ENCODE data around the gene KAZALD1.

KAZALD1 gene

GRCh38 chr10:101031128-101031795 lies 30.5 kb upstream of the KAZALD1 start, which contains the start of the genes PDZD7 and SFXN3:
TSS of gene PDZD7 (minus strand) at chr10:101031129. CDS start at chr10:101030219, 910 bp downstream.
TSS of gene SFXN3 (plus strand) at chr10:101031234. CDS start at chr10:101034695, 3,461 bp downstream.
- under 1% methylated on average over 36 of the region's 38 CpGs for WGBS
- H3K9me3 ChIP-seq (ENCODE audit: control insufficient read depth, low read length) = no peaks in the 10 kb centered on the region
- peak within 1 kb of the TSS; percentile 79 for H2AFZ ChIP-seq (ENCODE audit: low read depth, low read length)
- peak within 1 kb of the TSS; percentile 86 for H2BK120ac ChIP-seq (ENCODE audit: low read depth, low read length)
- peak within 1 kb of the TSS in 1 of 2 experiments; percentile 56 for H3K14ac ChIP-seq (ENCODE audit: low read length in 2 of 2)
- H3K36me3 ChIP-seq (ENCODE audit: control insufficient read depth in 1 of 2, insufficient read depth in 2 of 2, low read depth in 1 of 2, low read length in 2 of 2) = peaks cover 18 to 19% of the 10 kb centered on the region in 2 experiments
- peak within 1 kb of the TSS; percentile 84 for H3K4me2 ChIP-seq (ENCODE audit: low read length, poor library complexity, severe bottlenecking)
- H3K4me1 ChIP-seq (ENCODE audit: control insufficient read depth, insufficient read depth, low read depth, low read length) = peaks cover 24% of the 10 kb centered on the region
- no peak within 1 kb of the TSS for H3K23ac ChIP-seq (ENCODE audit: low read length in 2 of 2)
- H2BK5ac ChIP-seq (ENCODE audit: low read depth, low read length, poor library complexity, severe bottlenecking) = no peak within 1 kb of the TSS
- H3K9ac ChIP-seq (ENCODE audit: low read length) = peak within 1 kb of the TSS; percentile 99
- H3K18ac ChIP-seq (ENCODE audit: low read depth in 1 of 2, low read length in 2 of 2) = peak within 1 kb of the TSS; percentile 87 to 99
- H3K4ac ChIP-seq (ENCODE audit: low read depth in 1 of 2, low read length in 2 of 2) = peak within 1 kb of the TSS; percentile 69 to 88
- peak within 1 kb of the TSS in 1 of 2 experiments; percentile 53 for H2BK12ac ChIP-seq (ENCODE audit: low read length in 2 of 2)
- peak within 1 kb of the TSS; percentile 38 for H2BK15ac ChIP-seq (ENCODE audit: low read depth, poor library complexity, severe bottlenecking)
- H3K4me3 ChIP-seq (ENCODE audit: insufficient read depth in 1 of 2, low read depth in 1 of 2, low read length in 2 of 2) = peak within 1 kb of the TSS; percentile 75 to 97
- H4K91ac ChIP-seq (ENCODE audit: low read length) = peak within 1 kb of the TSS; percentile 83
- H3K27ac ChIP-seq (ENCODE audit: low read length, poor library complexity, severe bottlenecking) = peak within 1 kb of the TSS; percentile 99
- no peak within 1 kb of the TSS for H2AK5ac ChIP-seq (ENCODE audit: low read length, severe bottlenecking)
- H4K8ac ChIP-seq (ENCODE audit: low read length) = peak within 1 kb of the TSS; percentile 90
- peak; percentile 93 for DNase-seq
- peaks cover 19% of the 10 kb centered on the region for H3K79me1 ChIP-seq (replicated peaks; ENCODE audit: low read length, poor library complexity, severe bottlenecking)
- peaks cover 0 to 14% of the 10 kb centered on the region in 2 experiments for H3K27me3 ChIP-seq (ENCODE audit: control insufficient read depth in 1 of 2, insufficient read depth in 1 of 2, low read length in 2 of 2)

GRCh38 chr10:101031796-101032636 lies 29.8 kb upstream of the KAZALD1 start:
- H3K27me3 ChIP-seq (ENCODE audit: control insufficient read depth in 1 of 2, insufficient read depth in 1 of 2, low read length in 2 of 2) = peaks cover 0 to 12% of the 10 kb centered on the region in 2 experiments
- peak overlapping the region; percentile 84 for H3K4me2 ChIP-seq (ENCODE audit: low read length, poor library complexity, severe bottlenecking)
- H3K9me3 ChIP-seq (ENCODE audit: control insufficient read depth, low read length) = no peaks in the 10 kb centered on the region
- H3K14ac ChIP-seq (ENCODE audit: low read length in 2 of 2) = peak overlapping the region in 1 of 2 experiments; percentile 94
- H2BK15ac ChIP-seq (ENCODE audit: low read depth, poor library complexity, severe bottlenecking) = peak overlapping the region; percentile 83
- DNase-seq = peak; percentile 88
- peak overlapping the region; percentile 65 to 84 for H3K23ac ChIP-seq (ENCODE audit: low read length in 2 of 2)
- H3K36me3 ChIP-seq (ENCODE audit: control insufficient read depth in 1 of 2, insufficient read depth in 2 of 2, low read depth in 1 of 2, low read length in 2 of 2) = peaks cover 26 to 27% of the 10 kb centered on the region in 2 experiments
- peak overlapping the region; percentile 87 to 93 for H2BK12ac ChIP-seq (ENCODE audit: low read length in 2 of 2)
- H3K4me3 ChIP-seq (ENCODE audit: insufficient read depth in 1 of 2, low read depth in 1 of 2, low read length in 2 of 2) = peak overlapping the region; percentile 75 to 97
- peak overlapping the region; percentile 38 for H2AK5ac ChIP-seq (ENCODE audit: low read length, severe bottlenecking)
- H4K8ac ChIP-seq (ENCODE audit: low read length) = peak overlapping the region; percentile 97
- no peak overlapping the region for H2AFZ ChIP-seq (ENCODE audit: low read depth, low read length)
- peak overlapping the region; percentile 99 for H3K27ac ChIP-seq (ENCODE audit: low read length, poor library complexity, severe bottlenecking)
- peaks cover 22% of the 10 kb centered on the region for H3K4me1 ChIP-seq (ENCODE audit: control insufficient read depth, insufficient read depth, low read depth, low read length)
- peak overlapping the region; percentile 90 for H2BK120ac ChIP-seq (ENCODE audit: low read depth, low read length)
- peak overlapping the region; percentile 97 to 99 for H3K18ac ChIP-seq (ENCODE audit: low read depth in 1 of 2, low read length in 2 of 2)
- peak overlapping the region; percentile 97 to 99 for H3K4ac ChIP-seq (ENCODE audit: low read depth in 1 of 2, low read length in 2 of 2)
- peak overlapping the region; percentile 99 for H3K9ac ChIP-seq (ENCODE audit: low read length)
- peak overlapping the region; percentile 75 for H2BK5ac ChIP-seq (ENCODE audit: low read depth, low read length, poor library complexity, severe bottlenecking)
- under 1% methylated on average over 47 of the region's 47 CpGs for WGBS
- H3K79me1 ChIP-seq (replicated peaks; ENCODE audit: low read length, poor library complexity, severe bottlenecking) = peaks cover 26% of the 10 kb centered on the region
- peak overlapping the region; percentile 98 for H4K91ac ChIP-seq (ENCODE audit: low read length)

GRCh38 chr10:101032637-101033224 lies 29.1 kb upstream of the KAZALD1 start:
- H2BK12ac ChIP-seq (ENCODE audit: low read length in 2 of 2) = peak overlapping the region; percentile 87 to 93
- peak overlapping the region; percentile 38 for H2AK5ac ChIP-seq (ENCODE audit: low read length, severe bottlenecking)
- peak overlapping the region; percentile 90 for H2BK120ac ChIP-seq (ENCODE audit: low read depth, low read length)
- H3K27me3 ChIP-seq (ENCODE audit: control insufficient read depth in 1 of 2, insufficient read depth in 1 of 2, low read length in 2 of 2) = peaks cover 0 to 12% of the 10 kb centered on the region in 2 experiments
- peak overlapping the region; percentile 97 to 99 for H3K18ac ChIP-seq (ENCODE audit: low read depth in 1 of 2, low read length in 2 of 2)
- H2BK5ac ChIP-seq (ENCODE audit: low read depth, low read length, poor library complexity, severe bottlenecking) = peak overlapping the region; percentile 75
- H3K9ac ChIP-seq (ENCODE audit: low read length) = peak overlapping the region; percentile 99
- no peak overlapping the region for H2AFZ ChIP-seq (ENCODE audit: low read depth, low read length)
- H3K79me1 ChIP-seq (replicated peaks; ENCODE audit: low read length, poor library complexity, severe bottlenecking) = peaks cover 30% of the 10 kb centered on the region
- peaks cover 33 to 34% of the 10 kb centered on the region in 2 experiments for H3K36me3 ChIP-seq (ENCODE audit: control insufficient read depth in 1 of 2, insufficient read depth in 2 of 2, low read depth in 1 of 2, low read length in 2 of 2)
- no peaks in the 10 kb centered on the region for H3K9me3 ChIP-seq (ENCODE audit: control insufficient read depth, low read length)
- H2BK15ac ChIP-seq (ENCODE audit: low read depth, poor library complexity, severe bottlenecking) = peak overlapping the region; percentile 83
- DNase-seq = peak; percentile 96
- peak overlapping the region; percentile 99 for H3K27ac ChIP-seq (ENCODE audit: low read length, poor library complexity, severe bottlenecking)
- H3K4me3 ChIP-seq (ENCODE audit: insufficient read depth in 1 of 2, low read depth in 1 of 2, low read length in 2 of 2) = peak overlapping the region; percentile 75 to 97
- 2% methylated on average over 6 of the region's 6 CpGs for WGBS
- H3K23ac ChIP-seq (ENCODE audit: low read length in 2 of 2) = peak overlapping the region; percentile 65 to 84
- peak overlapping the region; percentile 98 for H4K91ac ChIP-seq (ENCODE audit: low read length)
- H4K8ac ChIP-seq (ENCODE audit: low read length) = peak overlapping the region; percentile 97
- H3K4me2 ChIP-seq (ENCODE audit: low read length, poor library complexity, severe bottlenecking) = peak overlapping the region; percentile 84
- peaks cover 22% of the 10 kb centered on the region for H3K4me1 ChIP-seq (ENCODE audit: control insufficient read depth, insufficient read depth, low read depth, low read length)
- peak overlapping the region; percentile 97 to 99 for H3K4ac ChIP-seq (ENCODE audit: low read depth in 1 of 2, low read length in 2 of 2)
- peak overlapping the region in 1 of 2 experiments; percentile 94 for H3K14ac ChIP-seq (ENCODE audit: low read length in 2 of 2)

Data from mesenchymal stem cell (in vitro differentiated cells and primary cell).